ENCODE data around the gene AMT.

DNA sequence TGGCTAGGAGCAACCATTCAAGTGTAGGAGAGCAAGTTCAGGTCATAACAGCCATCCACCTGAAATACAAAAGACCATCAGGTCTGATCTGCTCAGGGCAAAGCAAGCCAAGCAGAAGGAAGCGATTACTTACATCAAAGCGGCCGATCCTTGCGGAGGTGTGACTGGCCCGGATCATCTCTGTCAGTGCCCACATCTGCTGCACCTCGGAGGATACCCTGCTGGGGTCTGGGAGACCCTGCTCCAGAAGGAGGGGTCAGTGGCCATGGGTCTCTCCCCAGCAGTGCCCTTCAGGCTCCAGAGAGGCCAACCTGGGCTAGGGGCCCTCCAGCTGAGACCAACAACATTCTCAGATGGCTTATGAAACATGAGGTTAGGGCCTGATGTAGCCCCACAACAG, 2.5 kb upstream of the AMT start:
- TF ChIP-seq GATA2 (IDR thresholded peaks at IDR 0.05; ENCODE audit: low read depth, low read length) (no peak), GATA3 (IDR thresholded peaks at IDR 0.05; ENCODE audit: low read depth, low read length) (no peak)

All from SH-SY5Y (cell line).